Osteoblast (primary cell): ENCODE results near the gene MUC5AC. TPM values are rescaled to one million over a fixed set of nuclear protein-coding genes. Genes with fewer than 3 reads are reported as not detected.

Experiments
- DNase-seq: peaks from one replicate; pipeline ENCODE4 v3.0.0; 2011; ENCODE audit warnings: low spot score, mixed read lengths; ENCODE audit not compliant: insufficient read length; ENCODE audit errors: missing footprints
- H2AFZ ChIP-seq: 2 replicates; pipeline ENCODE4 v1.6.0; 2011; ENCODE audit warnings: mild to moderate bottlenecking, low read length
- H3K27ac ChIP-seq: 2 replicates; pipeline ENCODE4 v1.5.1; 2011; ENCODE audit warnings: mild to moderate bottlenecking, low read depth, low read length, moderate library complexity
- H3K27me3 ChIP-seq: 2 replicates; pipeline ENCODE4 v1.6.0; 2012; ENCODE audit warnings: mild to moderate bottlenecking, control low read depth, inconsistent platforms, low read length, moderate library complexity; ENCODE audit not compliant: insufficient read depth
- H3K36me3 ChIP-seq: 2 replicates; pipeline ENCODE4 v1.5.1; 2011; ENCODE audit warnings: mild to moderate bottlenecking, low read length, control low read depth, moderate library complexity; ENCODE audit not compliant: insufficient read depth
- H3K4me1 ChIP-seq: 2 replicates; pipeline ENCODE4 v1.5.1; 2011; ENCODE audit warnings: mild to moderate bottlenecking, low read length, control low read depth, moderate library complexity; ENCODE audit not compliant: insufficient read depth
- H3K4me2 ChIP-seq: 2 replicates; pipeline ENCODE4 v1.6.0; 2011; ENCODE audit warnings: mild to moderate bottlenecking, low read length; ENCODE audit not compliant: insufficient read depth
- H3K4me3 ChIP-seq: fragments of 200-600 bp; sonication (generic); 3 replicates; pipeline ENCODE4 v1.5.1; 2012; ENCODE audit warnings: mild to moderate bottlenecking, low read length, inconsistent platforms; ENCODE audit not compliant: insufficient read depth
- H3K79me2 ChIP-seq: 2 replicates; pipeline ENCODE4 v1.6.0; 2012; ENCODE audit warnings: mild to moderate bottlenecking, low read length, control low read depth, inconsistent platforms; ENCODE audit not compliant: insufficient read depth
- H3K9me3 ChIP-seq: 2 replicates; pipeline ENCODE4 v1.5.1; 2011; ENCODE audit warnings: low read depth, low read length, control low read depth
- H4K20me1 ChIP-seq: 2 replicates; pipeline ENCODE4 v1.6.0; 2012; ENCODE audit warnings: mild to moderate bottlenecking, low read length, control low read depth; ENCODE audit not compliant: insufficient read depth
- CTCF ChIP-seq: IDR thresholded peaks from 2 replicates; pipeline ENCODE4 v1.5.1; 2011; ENCODE audit warnings: mild to moderate bottlenecking, low read depth, low read length, moderate library complexity; ENCODE audit errors: extremely low read depth
- total RNA-seq: library from RNA; depleted of rRNA; stranded (reverse); fragments of >200 nt; gene quantifications from 2 replicates; pipeline ENCODE4 v1.2.3, GENCODE V29; 2012

Gene MUC5AC
- total RNA-seq, 1 donor = not detected

DNA sequence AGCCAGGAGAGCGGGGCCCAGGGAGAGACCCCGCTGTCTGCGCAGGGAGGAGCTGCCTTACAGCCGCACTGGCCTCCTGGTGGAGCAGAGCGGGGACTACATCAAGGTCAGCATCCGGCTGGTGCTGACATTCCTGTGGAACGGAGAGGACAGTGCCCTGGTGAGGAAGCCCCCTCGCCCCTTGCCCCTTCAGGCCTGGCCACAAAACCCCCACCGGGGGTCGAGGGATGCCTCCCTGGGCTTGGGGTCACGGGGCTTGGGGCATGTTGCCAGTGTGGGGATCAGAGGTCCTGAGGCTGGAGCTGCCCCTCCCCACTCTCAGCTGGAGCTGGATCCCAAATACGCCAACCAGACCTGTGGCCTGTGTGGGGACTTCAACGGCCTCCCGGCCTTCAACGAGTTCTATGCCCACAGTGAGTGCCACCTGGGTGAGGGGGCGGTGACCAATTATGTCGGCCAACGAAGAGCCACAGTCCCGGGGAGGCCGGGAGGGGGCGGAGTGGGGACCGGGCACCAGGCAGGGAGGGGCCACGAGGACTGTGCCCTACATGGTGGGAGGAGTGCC, 69.3 kb downstream of the MUC5AC start:
- H3K79me2 ChIP-seq = no peaks in the 10 kb centered on the region
- H2AFZ ChIP-seq = no peak overlapping the region
- H3K4me2 ChIP-seq = no peak overlapping the region
- H3K9me3 ChIP-seq = no peaks in the 10 kb centered on the region
- DNase-seq = peak; percentile 98
- H4K20me1 ChIP-seq = no peaks in the 10 kb centered on the region
- H3K27me3 ChIP-seq = no peaks in the 10 kb centered on the region
- no peak overlapping the region for H3K4me3 ChIP-seq
- H3K36me3 ChIP-seq = no peaks in the 10 kb centered on the region
- H3K27ac ChIP-seq = no peak overlapping the region
- H3K4me1 ChIP-seq = no peaks in the 10 kb centered on the region
- peak; percentile 28 for TF ChIP-seq CTCF

- no peaks in the 10 kb centered on the region for H3K27me3 ChIP-seq
- no peaks in the 10 kb centered on the region for H3K36me3 ChIP-seq
- DNase-seq = peak; percentile 56
- no peak for TF ChIP-seq CTCF
- no peaks in the 10 kb centered on the region for H3K79me2 ChIP-seq
- no peak overlapping the region for H3K27ac ChIP-seq
- no peaks in the 10 kb centered on the region for H3K9me3 ChIP-seq
- no peak overlapping the region for H3K4me2 ChIP-seq
- no peaks in the 10 kb centered on the region for H3K4me1 ChIP-seq
- no peaks in the 10 kb centered on the region for H4K20me1 ChIP-seq
- H2AFZ ChIP-seq = no peak overlapping the region
- H3K4me3 ChIP-seq = no peak overlapping the region
These were observed 69.9 kb downstream of the MUC5AC start for GRCh38 chr11:1227551-1228100.

- no peaks in the 10 kb centered on the region for H3K4me1 ChIP-seq
- no peaks in the 10 kb centered on the region for H3K9me3 ChIP-seq
- H4K20me1 ChIP-seq = no peaks in the 10 kb centered on the region
- H3K4me3 ChIP-seq = no peak overlapping the region
- no peaks in the 10 kb centered on the region for H3K27me3 ChIP-seq
- TF ChIP-seq CTCF = no peak
- no peak overlapping the region for H2AFZ ChIP-seq
- no peaks in the 10 kb centered on the region for H3K36me3 ChIP-seq
- H3K79me2 ChIP-seq = no peaks in the 10 kb centered on the region
- H3K4me2 ChIP-seq = no peak overlapping the region
- H3K27ac ChIP-seq = no peak overlapping the region
- peak; percentile 88 for DNase-seq
These were observed 70.5 kb downstream of the MUC5AC start for GRCh38 chr11:1228101-1228821.

DNA sequence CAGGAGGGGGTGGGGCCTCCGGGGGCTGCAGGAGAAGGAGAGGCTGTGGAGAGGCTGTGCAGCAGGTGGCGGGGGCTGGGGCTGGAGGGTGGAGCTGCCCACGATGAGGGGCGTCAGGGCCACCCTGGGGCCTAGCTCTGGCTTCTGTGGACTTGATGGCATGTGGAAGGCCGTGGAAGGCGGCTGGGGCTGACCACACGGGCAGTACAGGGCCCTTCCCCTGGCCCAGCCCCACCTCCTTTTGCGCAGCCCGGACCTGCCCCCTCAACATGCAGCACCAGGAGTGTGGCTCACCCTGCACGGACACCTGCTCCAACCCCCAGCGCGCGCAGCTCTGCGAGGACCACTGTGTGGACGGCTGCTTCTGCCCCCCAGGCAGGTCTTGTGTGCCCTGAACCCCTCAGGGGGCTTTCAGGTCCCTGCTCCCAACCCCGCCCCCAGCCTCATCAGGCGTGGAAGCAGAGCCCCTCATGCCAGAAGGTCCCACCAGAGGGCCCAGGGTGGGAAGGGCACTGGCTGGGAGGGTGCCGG, 71.2 kb downstream of the MUC5AC start:
- H3K36me3 ChIP-seq = no peaks in the 10 kb centered on the region
- no peaks in the 10 kb centered on the region for H3K4me1 ChIP-seq
- DNase-seq = peak; percentile 66
- H3K27me3 ChIP-seq = no peaks in the 10 kb centered on the region
- TF ChIP-seq CTCF = no peak
- no peak overlapping the region for H3K4me3 ChIP-seq
- no peak overlapping the region for H2AFZ ChIP-seq
- H4K20me1 ChIP-seq = no peaks in the 10 kb centered on the region
- no peak overlapping the region for H3K27ac ChIP-seq
- no peak overlapping the region for H3K4me2 ChIP-seq
- H3K9me3 ChIP-seq = no peaks in the 10 kb centered on the region
- no peaks in the 10 kb centered on the region for H3K79me2 ChIP-seq
